SK-N-SH (cell line): ENCODE results near the gene PROM2. TPM values are rescaled to one million over a fixed set of nuclear protein-coding genes. Genes with fewer than 3 reads are reported as not detected.

Experiments
- CTCF ChIA-PET: fragments of 300-600, 350-600 bp; formaldehyde crosslinking; extraction: SDS; loops from one replicate; lab custom pipeline; 2021; lab: Yijun Ruan, JAX
- POLR2A ChIA-PET: fragments of 350-600 bp; sonication (Branson Sonifier 250); formaldehyde crosslinking; extraction: SDS; loops from one replicate; lab custom pipeline; 2020; ENCODE audit warnings: antibody characterized with exemption, inconsistent platforms; lab: Yijun Ruan, JAX
- DNase-seq: peaks from one replicate; pipeline ENCODE4 v3.0.0; 2012
- H2AFZ ChIP-seq: fragments of 200-600 bp; sonication (generic); 2 replicates; pipeline ENCODE4 v1.8.1; 2016; ENCODE audit warnings: antibody characterized with exemption, mild to moderate bottlenecking, low read depth
- H3F3A ChIP-seq: fragments of 200-600 bp; sonication (generic); replicated peaks from 2 replicates; pipeline ENCODE3; 2016; ENCODE audit warnings: antibody characterized with exemption, mild to moderate bottlenecking; ENCODE audit not compliant: insufficient read depth
- H3K27ac ChIP-seq, 2 experiments: fragments of 200-500 bp in 1 of 2; fragments of 200-600 bp in 1 of 2; sonication (Bioruptor generic) in 1 of 2; sonication (generic), shearing (Covaris generic) in 1 of 2; 2 replicates each; pipeline versions ENCODE4 v1.5.1 to v1.6.1; 2014 to 2016; ENCODE audit warnings: low read depth in 2 of 2, inconsistent platforms in 1 of 2, low read length in 1 of 2, mild to moderate bottlenecking in 1 of 2, mixed read lengths in 1 of 2
- H3K27me3 ChIP-seq: fragments of 200-600 bp; sonication (generic), shearing (Covaris generic); 2 replicates; pipeline ENCODE4 v1.6.1; 2016; ENCODE audit warnings: mixed run types; ENCODE audit not compliant: insufficient read depth
- H3K36me3 ChIP-seq, 2 experiments: fragments of 200-500 bp in 1 of 2; fragments of 200-600 bp in 1 of 2; sonication (Bioruptor generic) in 1 of 2; sonication (generic) in 1 of 2; replicated peaks in 1 of 2; 2 replicates each; pipeline versions ENCODE3 to v1.5.1; 2014 to 2016; ENCODE audit warnings: low read length in 1 of 2, mild to moderate bottlenecking in 1 of 2; ENCODE audit not compliant: insufficient read depth in 2 of 2, control insufficient read depth in 1 of 2
- H3K4me1 ChIP-seq, 2 experiments: fragments of 200-500 bp in 1 of 2; fragments of 200-600 bp in 1 of 2; sonication (Bioruptor generic) in 1 of 2; sonication (generic), shearing (Covaris generic) in 1 of 2; 2 replicates each; pipeline versions ENCODE4 v1.5.1 to v1.6.1; 2014 to 2016; ENCODE audit warnings: low read depth in 1 of 2, low read length in 1 of 2, mixed run types in 1 of 2; ENCODE audit not compliant: insufficient read depth in 2 of 2, control insufficient read depth in 1 of 2
- H3K4me2 ChIP-seq: fragments of 200-600 bp; sonication (generic), shearing (Covaris generic); 2 replicates; pipeline ENCODE4 v1.6.1; 2017; ENCODE audit warnings: mixed run types
- H3K4me3 ChIP-seq, 2 experiments: fragments of 200-500 bp in 1 of 2; fragments of 200-600 bp in 1 of 2; sonication (Bioruptor generic) in 1 of 2; sonication (generic), shearing (Covaris generic) in 1 of 2; 2 replicates each; pipeline versions ENCODE4 v1.5.1 to v1.8.1; 2014 to 2016; ENCODE audit warnings: low read depth in 2 of 2, inconsistent platforms in 1 of 2, low read length in 1 of 2, mild to moderate bottlenecking in 1 of 2, mixed read lengths in 1 of 2, moderate library complexity in 1 of 2
- H3K79me2 ChIP-seq: fragments of 200-600 bp; sonication (generic); 2 replicates; pipeline ENCODE4 v1.8.1; 2017; ENCODE audit warnings: mild to moderate bottlenecking; ENCODE audit not compliant: insufficient read depth
- H3K9ac ChIP-seq: fragments of 200-600 bp; sonication (generic); 2 replicates; pipeline ENCODE4 v1.6.1; 2017; ENCODE audit warnings: mixed run types
- H3K9me2 ChIP-seq: fragments of 200-600 bp; sonication (generic); 2 replicates; pipeline ENCODE4 v1.6.1; 2017; ENCODE audit warnings: mixed run types
- H3K9me3 ChIP-seq: fragments of 200-600 bp; sonication (generic); 2 replicates; pipeline ENCODE4 v1.6.1; 2017; ENCODE audit warnings: mixed run types, mild to moderate bottlenecking, moderate library complexity
- H4K20me1 ChIP-seq: fragments of 200-600 bp; sonication (generic); 2 replicates; pipeline ENCODE4 v1.6.1; 2017; ENCODE audit warnings: mild to moderate bottlenecking, mixed run types; ENCODE audit not compliant: insufficient read depth
- EP300 ChIP-seq, 2 experiments: IDR thresholded peaks; 2 replicates each; pipeline versions ENCODE4 v1.4.0 to v1.6.1; 2012; ENCODE audit warnings: borderline replicate concordance in 1 of 2, low read depth in 1 of 2, low read length in 1 of 2
- MAX ChIP-seq: IDR thresholded peaks from 2 replicates; pipeline ENCODE4 v1.4.0; 2012; ENCODE audit warnings: low read depth
- NRF1 ChIP-seq: IDR thresholded peaks from 2 replicates; pipeline ENCODE4 v1.6.1; 2012; ENCODE audit warnings: low read depth, mild to moderate bottlenecking, low read length
- SIN3A ChIP-seq: IDR thresholded peaks from 2 replicates; pipeline ENCODE4 v1.6.1; 2012; ENCODE audit warnings: low read depth, mild to moderate bottlenecking, low read length, moderate library complexity, borderline replicate concordance
- SMC3 ChIP-seq: IDR thresholded peaks from 2 replicates; pipeline ENCODE4 v1.6.1; 2012; ENCODE audit warnings: low read depth, low read length, improper control_type of control experiment
- TCF12 ChIP-seq: IDR thresholded peaks from 2 replicates; pipeline ENCODE4 v1.4.0; 2012
- USF1 ChIP-seq: IDR thresholded peaks from 2 replicates; pipeline ENCODE4 v1.4.0; 2012; ENCODE audit warnings: low read depth, borderline replicate concordance
- ZBTB33 ChIP-seq: IDR thresholded peaks from 2 replicates; pipeline ENCODE4 v1.4.0; 2012; ENCODE audit warnings: low read depth, borderline replicate concordance
- WGBS: methylation state at CpG from one replicate; pipeline ENCODE4 v1.1.6; 2017; ENCODE audit warnings: low lambda C conversion rate; 5-methylcytosine and 5-hydroxymethylcytosine counted together
- polyA plus RNA-seq, 3 experiments: library from polyadenylated mRNA; depleted of rRNA; stranded (reverse); fragments of >200 nt; gene quantifications; 2 replicates each; pipeline ENCODE4 v1.2.3, GENCODE V29; 2012

Gene PROM2
- polyA plus RNA-seq, 1 of the 3 experiments (the other 2 are of a cell fraction): 0.38 TPM

- CTCF ChIA-PET: interaction anchor here (0.7 to 1.0 kb wide), 2 partner anchors 44 to 62 kb away, joined by 3 read pairs; no protein-coding TSS in a partner anchor
- TF ChIP-seq TCF12: no peak
- Histone ChIP-seq H3K4me3 (no peak overlapping the region), H3K4me2 (no peak overlapping the region), H3K4me1 (no peaks in the 10 kb centered on the region), H3K9me3 (no peaks in the 10 kb centered on the region), H3K9me2 (no peaks in the 10 kb centered on the region), H3K36me3 (no peaks in the 10 kb centered on the region), H3F3A (no peaks in the 10 kb centered on the region), H2AFZ (no peak overlapping the region), H3K27me3 (no peaks in the 10 kb centered on the region), H3K27ac (no peak overlapping the region), H4K20me1 (no peaks in the 10 kb centered on the region), H3K9ac (no peak overlapping the region), H3K79me2 (no peaks in the 10 kb centered on the region)
- 57% methylated on average over 3 of the region's 4 CpGs for WGBS
- no peak for DNase-seq
- POLR2A ChIA-PET: no interaction called here
These were observed 884 bp downstream of the PROM2 start for GRCh38 chr2:95275151-95275515.

- Histone ChIP-seq H3K9me3 (no peaks in the 10 kb centered on the region), H3K36me3 (no peaks in the 10 kb centered on the region), H3K27ac (no peak overlapping the region), H3K4me3 (no peak overlapping the region), H3K9me2 (no peaks in the 10 kb centered on the region), H2AFZ (no peak overlapping the region), H3F3A (no peaks in the 10 kb centered on the region), H3K4me1 (no peaks in the 10 kb centered on the region), H3K27me3 (no peaks in the 10 kb centered on the region), H3K4me2 (no peak overlapping the region), H4K20me1 (no peaks in the 10 kb centered on the region), H3K79me2 (no peaks in the 10 kb centered on the region), H3K9ac (no peak overlapping the region)
- no peak for DNase-seq
- CTCF ChIA-PET: interaction anchor here (0.7 kb wide), 1 partner anchor 63 kb away, joined by 3 read pairs; no protein-coding TSS in a partner anchor
- POLR2A ChIA-PET: no interaction called here
- 46% methylated on average over 9 of the region's 28 CpGs for WGBS
- TF ChIP-seq TCF12: no peak
- no peak for TF ChIP-seq MAX
- no peak for TF ChIP-seq EP300 (IDR thresholded peaks at IDR 0.05; ENCODE audit: borderline replicate concordance in 1 of 2, low read depth in 1 of 2, low read length in 1 of 2)
- TF ChIP-seq NRF1: no peak
- TF ChIP-seq USF1: no peak
- TF ChIP-seq SMC3: no peak
- no peak for TF ChIP-seq SIN3A
- no peak for TF ChIP-seq ZBTB33
These were observed 1.5 kb downstream of the PROM2 start for GRCh38 chr2:95275601-95276243.
